ENCODE results near the gene MESP2.
"Not testable (repeated sequence)": the region's sequence is repeated elsewhere in the genome, so short reads cannot be mapped to it uniquely, and the experiment has no call there.

Gene MESP2

DNA sequence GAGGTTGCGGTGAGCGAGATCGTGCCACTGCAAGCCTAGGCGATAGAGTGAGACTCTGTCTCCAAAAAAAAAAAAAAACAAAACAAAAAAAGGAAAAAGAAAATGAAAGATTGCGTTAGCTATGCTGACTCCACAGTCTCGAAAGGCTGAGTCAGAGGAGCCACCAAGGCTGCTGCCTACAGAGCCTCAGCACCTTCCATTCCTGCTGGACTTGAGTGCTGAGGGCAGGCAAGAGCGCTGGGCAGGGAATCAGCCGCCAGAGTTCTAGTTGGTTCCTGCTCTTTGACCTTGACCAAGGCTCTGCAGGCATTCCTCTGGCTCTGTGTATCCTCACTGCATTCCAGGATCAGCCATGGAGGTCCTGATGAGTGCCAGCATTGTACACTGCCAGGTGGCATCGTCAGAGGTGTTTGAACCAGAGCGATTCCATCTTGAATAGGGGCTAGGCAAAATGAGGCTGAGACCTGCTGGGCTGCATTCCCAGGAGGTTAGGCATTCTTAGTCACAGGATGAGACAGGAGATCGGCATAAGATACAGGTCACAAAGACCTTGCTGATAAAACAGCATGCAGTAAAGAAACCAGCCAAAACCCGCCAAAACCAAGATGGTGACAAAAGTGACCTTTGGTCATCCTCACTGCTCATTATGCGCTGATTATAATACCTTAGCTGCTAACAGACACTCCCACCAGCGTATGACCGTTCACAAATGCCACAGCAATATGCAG, 5.9 kb downstream of the MESP2 start:
- DNase-seq, result no peak

- not testable (repeated sequence) for DNase-seq
Observed at GRCh38 chr15:89782619-89782950, 6.5 kb downstream of the MESP2 start.

DNA sequence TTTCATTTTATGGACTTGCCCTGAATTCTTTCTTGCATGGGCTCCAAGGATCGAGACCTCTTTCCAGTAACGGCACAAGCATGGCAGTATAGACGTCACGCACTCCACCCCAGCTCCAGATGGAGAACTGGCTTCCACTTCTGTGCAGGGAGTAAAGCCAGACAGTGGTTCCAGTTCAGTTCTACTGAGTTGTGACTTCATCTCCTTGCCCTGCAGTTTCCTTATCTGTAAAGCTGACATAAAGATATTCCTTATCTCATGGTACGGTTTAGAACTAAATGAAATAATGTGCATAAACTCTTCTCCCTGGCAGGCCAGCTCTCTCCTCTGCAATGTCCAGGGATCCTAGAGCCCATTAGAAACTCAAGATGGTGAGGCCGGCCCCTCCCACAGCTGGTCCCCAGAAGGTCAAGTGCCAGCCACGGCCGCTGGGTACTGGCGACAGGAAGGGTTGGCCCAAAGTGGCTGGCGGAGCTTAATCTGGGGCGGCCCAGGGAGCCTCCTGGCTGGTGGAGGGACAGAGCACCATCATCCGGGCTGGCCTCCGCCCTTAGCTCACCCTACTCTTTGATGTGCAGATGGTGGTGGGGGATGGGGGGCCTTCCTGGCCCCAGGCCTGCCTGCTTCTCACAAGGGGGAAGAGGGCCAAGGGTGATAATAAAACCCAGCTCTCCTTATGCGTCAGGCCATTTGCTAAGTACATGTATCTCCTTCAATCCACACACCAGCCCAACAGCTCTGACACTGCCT, 7.2 kb downstream of the MESP2 start:
- no peak for DNase-seq

GRCh38 chr15:89783861-89784685, 7.9 kb downstream of the MESP2 start:
- DNase-seq, result no peak

- DNase-seq, result no peak
Observed at GRCh38 chr15:89784686-89784960, 8.5 kb downstream of the MESP2 start.

GRCh38 chr15:89785064-89785773, 9.1 kb downstream of the MESP2 start:
- no peak for DNase-seq

- no peak for DNase-seq
Observed at GRCh38 chr15:89785774-89786140, 9.6 kb downstream of the MESP2 start.

GRCh38 chr15:89787944-89788343, 11.8 kb downstream of the MESP2 start:
- DNase-seq, result no peak

DNA sequence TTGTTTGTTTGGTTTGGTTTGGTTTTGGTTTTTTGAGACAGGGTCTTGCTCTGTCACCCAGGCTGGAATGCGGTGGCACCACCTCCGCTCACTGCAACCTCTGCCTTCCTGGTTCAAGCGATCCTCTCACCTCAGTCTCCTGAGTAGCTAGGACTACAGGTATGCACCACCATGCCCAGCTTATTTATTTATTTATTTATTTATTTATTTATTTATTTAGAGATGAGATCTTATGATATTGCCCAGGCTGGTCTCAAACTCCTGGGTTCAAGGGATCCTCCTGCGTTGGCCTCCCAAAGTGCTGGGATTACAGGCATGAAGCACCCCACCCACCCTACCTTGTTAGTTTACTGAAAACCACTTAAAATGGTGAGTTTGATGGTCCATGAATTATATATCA, 12.5 kb downstream of the MESP2 start:
- DNase-seq, result not testable (repeated sequence)

DNA sequence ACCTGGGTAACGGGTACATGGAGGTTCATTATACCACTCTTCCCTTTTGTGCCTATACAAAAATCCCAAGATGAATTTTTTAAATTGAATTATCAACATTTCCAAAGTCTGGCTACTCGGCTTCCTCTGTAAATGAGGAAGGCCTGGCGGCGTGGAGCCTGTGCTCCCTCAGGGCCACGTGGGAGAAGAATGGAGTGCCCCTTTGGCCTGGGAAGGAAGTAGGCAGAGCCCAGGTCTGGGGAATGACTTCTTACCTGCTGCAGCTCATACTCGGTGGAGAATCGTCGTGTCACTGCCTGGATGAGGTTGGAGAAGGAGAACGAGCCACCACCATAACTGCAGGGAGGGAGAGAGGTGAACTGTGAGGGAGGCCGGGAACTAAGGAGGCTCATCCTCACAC, 14.1 kb downstream of the MESP2 start:
- no peak for DNase-seq

GRCh38 chr15:89790661-89791060, 14.5 kb downstream of the MESP2 start:
- DNase-seq, result no peak

DNA sequence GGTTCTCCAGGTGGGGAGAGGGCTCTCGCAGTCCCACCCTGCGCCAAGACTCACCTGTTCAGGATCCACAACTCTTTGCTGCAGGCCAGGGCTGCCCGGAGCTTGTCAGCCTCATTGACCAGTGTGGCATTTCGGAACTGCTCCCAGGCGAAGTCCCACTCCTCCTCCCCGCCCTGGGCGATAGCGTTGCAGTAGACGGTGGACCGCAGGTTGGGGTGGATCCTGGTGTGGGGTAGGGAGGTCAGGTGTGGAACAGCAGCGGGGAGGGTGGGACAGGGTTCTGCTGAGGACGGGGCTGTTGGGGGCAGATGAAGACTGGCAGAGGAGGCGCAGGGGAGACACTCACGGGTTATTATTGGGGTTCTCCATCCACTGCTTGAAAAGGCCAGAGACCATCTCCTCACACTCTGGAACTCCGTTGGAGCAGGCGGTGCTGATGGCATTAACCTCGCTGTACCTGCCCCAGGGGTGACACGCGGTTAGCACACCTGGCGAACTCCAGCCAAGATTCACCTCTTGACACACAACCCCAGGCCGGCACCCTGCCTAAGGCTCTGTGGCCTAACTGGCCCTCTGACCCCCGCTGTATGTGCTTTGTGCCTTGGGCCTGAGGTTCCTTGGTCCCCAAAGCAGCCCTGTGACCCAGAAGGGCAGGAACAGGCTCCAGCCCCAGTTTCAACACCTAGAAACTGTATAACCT, 16.1 kb downstream of the MESP2 start:
- no peak for DNase-seq

DNA sequence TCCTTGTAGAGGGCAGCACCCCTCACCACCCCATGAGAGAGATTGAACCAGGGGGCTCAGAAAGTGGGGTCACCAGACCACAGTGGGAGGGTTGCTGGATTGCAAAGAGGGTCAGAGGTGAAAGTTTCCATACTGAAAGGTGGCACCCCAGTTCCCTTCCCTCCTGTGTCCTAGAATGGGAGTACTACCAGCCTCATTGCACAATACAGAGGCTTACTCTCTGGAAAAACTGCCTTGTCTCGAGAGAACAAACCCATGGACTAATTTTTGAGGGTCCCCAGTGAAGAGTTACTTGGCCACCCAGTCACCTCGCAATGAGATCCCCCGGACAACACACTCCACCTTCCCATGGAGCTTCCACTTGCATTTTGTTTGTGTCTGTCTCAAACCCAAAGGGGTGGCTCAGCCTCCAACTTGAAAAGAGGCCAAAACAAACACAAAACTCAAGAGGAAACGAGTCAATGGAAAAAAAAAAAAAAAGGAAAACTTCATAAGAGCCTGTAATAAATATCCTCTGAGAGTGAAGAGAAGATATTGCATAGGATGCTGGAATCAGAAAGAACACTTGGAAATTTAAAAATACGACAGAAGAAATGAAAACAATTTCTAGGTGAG, 18.6 kb downstream of the MESP2 start:
- no peak for DNase-seq

DNA sequence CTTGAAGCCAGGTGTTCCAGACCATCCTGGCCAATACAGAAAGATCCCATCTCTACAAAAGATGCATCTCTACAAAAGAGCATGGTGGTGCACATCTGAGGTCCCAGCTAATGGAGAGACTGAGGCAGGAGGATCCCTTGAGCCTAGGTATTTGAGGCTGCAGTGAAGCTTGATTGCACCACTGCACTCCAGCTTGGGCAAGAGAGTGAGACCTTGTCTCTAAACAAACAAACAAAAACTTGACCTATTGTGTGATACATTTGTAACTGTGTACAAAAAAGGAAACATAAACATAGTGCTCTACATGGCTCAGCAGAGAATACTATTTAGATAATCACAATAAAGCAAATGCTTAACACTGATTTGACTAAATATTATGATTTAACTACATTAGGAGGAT, 19.9 kb downstream of the MESP2 start:
- DNase-seq, result no peak

DNA sequence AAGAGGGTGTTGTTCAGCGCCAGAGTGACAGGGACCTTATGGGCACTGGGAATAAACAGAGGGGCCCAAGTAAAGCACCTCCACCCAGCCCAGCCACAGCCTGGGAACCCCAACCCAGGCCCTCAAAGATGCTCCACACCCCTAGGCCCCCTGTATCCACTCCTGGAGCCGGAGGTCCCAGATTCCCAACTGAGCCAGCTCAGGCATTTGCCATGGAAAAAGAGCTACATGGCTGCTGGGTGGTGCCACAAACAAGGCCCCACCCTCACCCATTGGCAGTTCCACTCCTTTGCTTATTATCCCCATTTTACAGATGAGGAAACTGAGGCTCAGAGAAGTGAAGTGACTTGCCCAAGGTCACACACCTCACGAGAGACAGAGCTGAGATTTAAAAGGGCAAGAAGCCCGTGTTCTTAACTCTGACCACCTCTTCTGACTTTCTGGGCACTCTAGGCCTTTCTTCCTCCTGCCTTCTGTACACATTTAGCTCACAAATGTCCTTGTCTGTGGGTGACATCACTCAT, 21.6 kb downstream of the MESP2 start:
- no peak for DNase-seq

- DNase-seq, result no peak
Observed at GRCh38 chr15:89799011-89799911, 23.1 kb downstream of the MESP2 start.

DNA sequence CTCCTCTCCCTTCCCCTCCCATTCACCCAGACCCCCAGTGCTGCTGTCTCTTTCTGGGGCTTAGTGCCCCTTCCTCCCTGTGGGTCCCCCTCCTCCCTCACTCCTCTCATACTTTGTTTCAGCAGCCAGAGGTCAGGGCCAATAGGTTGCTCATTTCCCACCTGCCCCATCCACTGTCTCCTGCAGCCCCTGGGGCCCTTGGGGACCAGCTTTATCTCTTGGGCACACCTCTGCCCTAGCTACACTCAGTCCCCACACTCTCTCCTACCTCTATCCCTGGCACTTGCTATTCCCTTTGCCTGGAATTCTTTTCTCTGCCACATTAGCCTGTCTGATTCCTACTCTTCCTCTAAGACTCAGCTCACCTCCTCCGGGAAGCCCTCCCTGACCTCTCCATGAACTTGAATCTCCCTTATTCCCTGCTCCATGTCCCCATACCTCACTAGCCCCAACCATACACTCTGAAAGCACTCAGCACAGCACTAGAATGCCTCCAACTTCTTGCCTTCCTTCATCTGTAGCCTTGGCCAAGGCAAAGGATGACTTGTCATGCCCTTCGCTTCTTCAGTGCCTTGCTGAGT, 23.9 kb downstream of the MESP2 start:
- DNase-seq, result no peak

GRCh38 chr15:89801471-89802195, 25.5 kb downstream of the MESP2 start:
- no peak for DNase-seq

DNA sequence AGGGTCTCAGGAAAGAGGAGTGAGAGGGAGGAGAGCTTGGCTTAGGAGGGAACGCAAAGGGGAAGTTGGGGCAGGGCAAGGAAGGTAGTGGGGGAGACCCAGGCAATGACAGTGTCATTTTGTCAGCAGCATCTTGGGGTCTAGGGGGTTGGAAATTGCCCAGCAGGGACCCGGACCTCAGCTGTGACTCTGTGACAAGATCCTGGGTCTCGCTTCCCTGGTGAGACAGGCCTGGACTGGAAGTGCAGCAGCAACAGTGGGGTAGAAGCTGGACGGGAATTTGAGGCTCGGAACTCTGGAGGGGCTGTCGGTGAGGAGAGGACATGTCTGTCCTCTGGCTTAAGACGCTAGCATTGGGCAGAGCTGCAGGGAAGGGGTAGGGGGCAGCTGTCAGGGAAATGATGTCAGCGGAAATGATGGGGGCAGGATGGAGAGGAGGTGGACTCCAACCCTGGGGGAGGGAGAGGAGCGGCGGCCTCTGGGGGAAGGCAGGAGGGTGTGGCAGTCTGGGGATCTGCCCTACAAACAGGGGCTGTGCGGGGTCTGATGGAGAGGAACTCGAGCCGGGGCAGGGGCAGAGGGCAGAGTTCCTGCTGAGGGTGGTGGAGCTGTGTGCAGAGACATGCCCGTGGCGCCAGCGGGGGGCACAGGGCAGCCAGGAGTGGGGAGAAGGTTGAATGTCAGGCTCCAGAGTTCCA, 26.2 kb downstream of the MESP2 start:
- no peak for DNase-seq
